ENCODE results near the gene MED13L. TPM values are rescaled to one million over a fixed set of nuclear protein-coding genes. Genes with fewer than 3 reads are reported as not detected.

Gene MED13L
- total RNA-seq, 2 experiments from 2014 or later: 25.7 to 40.1 TPM

- intact Hi-C loops (cut with micrococcal nuclease; ENCODE audit: unreplicated experiment): no loop called here
- no peak for DNase-seq (ENCODE audit: low spot score)
- Histone ChIP-seq H2AFZ (ENCODE audit: low read length) (no peak overlapping the region), H3K9me2 (ENCODE audit: insufficient read depth, low read length) (no peaks in the 10 kb centered on the region), H3K27ac (ENCODE audit: low read depth, low read length, poor library complexity, severe bottlenecking) (no peak overlapping the region), H3K79me2 (ENCODE audit: insufficient read depth, low read depth, low read length) (no peaks in the 10 kb centered on the region), H3K36me3 (ENCODE audit: insufficient read depth, low read length) (no peaks in the 10 kb centered on the region), H4K20me1 (ENCODE audit: insufficient read depth, low read length) (peaks cover 33% of the 10 kb centered on the region), H3K4me2 (ENCODE audit: low read length) (no peak overlapping the region), H3K9me3 (ENCODE audit: low read length) (no peaks in the 10 kb centered on the region), H3K4me3 (ENCODE audit: low read depth, low read length, poor library complexity, severe bottlenecking) (no peak overlapping the region), H3K4me1 (ENCODE audit: insufficient read depth, low read length, poor library complexity, severe bottlenecking) (no peaks in the 10 kb centered on the region)
- ChIA-PET POLR2A (no interaction called here), CTCF (ENCODE audit: unreplicated experiment) (no interaction called here)
- no TSS peak for BruUV-seq (replicated peaks)
- no peak for TF ChIP-seq EZH2phosphoT487 (IDR thresholded peaks at IDR 0.05; ENCODE audit: borderline replicate concordance, low read depth, low read length)
- TF ChIP-seq, protein P1, sequence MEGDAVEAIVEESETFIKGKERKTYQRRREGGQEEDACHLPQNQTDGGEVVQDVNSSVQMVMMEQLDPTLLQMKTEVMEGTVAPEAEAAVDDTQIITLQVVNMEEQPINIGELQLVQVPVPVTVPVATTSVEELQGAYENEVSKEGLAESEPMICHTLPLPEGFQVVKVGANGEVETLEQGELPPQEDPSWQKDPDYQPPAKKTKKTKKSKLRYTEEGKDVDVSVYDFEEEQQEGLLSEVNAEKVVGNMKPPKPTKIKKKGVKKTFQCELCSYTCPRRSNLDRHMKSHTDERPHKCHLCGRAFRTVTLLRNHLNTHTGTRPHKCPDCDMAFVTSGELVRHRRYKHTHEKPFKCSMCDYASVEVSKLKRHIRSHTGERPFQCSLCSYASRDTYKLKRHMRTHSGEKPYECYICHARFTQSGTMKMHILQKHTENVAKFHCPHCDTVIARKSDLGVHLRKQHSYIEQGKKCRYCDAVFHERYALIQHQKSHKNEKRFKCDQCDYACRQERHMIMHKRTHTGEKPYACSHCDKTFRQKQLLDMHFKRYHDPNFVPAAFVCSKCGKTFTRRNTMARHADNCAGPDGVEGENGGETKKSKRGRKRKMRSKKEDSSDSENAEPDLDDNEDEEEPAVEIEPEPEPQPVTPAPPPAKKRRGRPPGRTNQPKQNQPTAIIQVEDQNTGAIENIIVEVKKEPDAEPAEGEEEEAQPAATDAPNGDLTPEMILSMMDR (conservative IDR thresholded peaks at IDR 0.05; ENCODE audit: low read length): no peak
These were observed 115.4 kb downstream of the MED13L start for GRCh38 chr12:116162071-116162470.

DNA sequence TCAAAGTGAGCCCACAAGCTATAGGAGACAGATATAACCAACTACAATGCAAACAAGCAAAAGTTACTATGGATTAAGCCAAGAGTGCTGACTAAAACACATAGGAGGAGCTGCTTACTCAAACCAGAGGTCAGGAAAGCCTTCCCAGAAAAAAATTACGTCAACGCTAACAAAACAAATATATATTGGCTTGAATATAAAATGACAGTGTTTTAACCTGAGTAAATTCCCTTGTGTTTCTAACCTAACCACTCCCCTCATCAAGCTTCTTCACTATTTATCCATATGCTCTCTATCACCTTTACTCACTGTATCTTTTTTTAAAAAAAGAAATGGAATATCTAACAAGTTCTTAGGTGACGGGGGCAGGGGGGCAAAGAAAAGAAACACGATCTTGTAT lies 115.9 kb downstream of the MED13L start:
- H3K79me2 ChIP-seq (ENCODE audit: insufficient read depth, low read depth, low read length): no peaks in the 10 kb centered on the region
- no peaks in the 10 kb centered on the region for H3K9me3 ChIP-seq (ENCODE audit: low read length)
- H4K20me1 ChIP-seq (ENCODE audit: insufficient read depth, low read length): peaks cover 33% of the 10 kb centered on the region
- H3K27ac ChIP-seq (ENCODE audit: low read depth, low read length, poor library complexity, severe bottlenecking): no peak overlapping the region
- no peak for DNase-seq (ENCODE audit: low spot score)
- no peak overlapping the region for H2AFZ ChIP-seq (ENCODE audit: low read length)
- no peaks in the 10 kb centered on the region for H3K9me2 ChIP-seq (ENCODE audit: insufficient read depth, low read length)
- no peak overlapping the region for H3K4me2 ChIP-seq (ENCODE audit: low read length)
- CTCF ChIA-PET (ENCODE audit: unreplicated experiment): no interaction called here
- BruUV-seq (replicated peaks): no TSS peak
- no peak overlapping the region for H3K4me3 ChIP-seq (ENCODE audit: low read depth, low read length, poor library complexity, severe bottlenecking)
- TF ChIP-seq, protein P1 (conservative IDR thresholded peaks at IDR 0.05; ENCODE audit: low read length): no peak
- no peak for TF ChIP-seq EZH2phosphoT487 (IDR thresholded peaks at IDR 0.05; ENCODE audit: borderline replicate concordance, low read depth, low read length)
- POLR2A ChIA-PET: interaction anchor here (1.1 kb wide), 1 partner anchor 11 kb away, joined by 3 read pairs; no protein-coding TSS in a partner anchor
- H3K4me1 ChIP-seq (ENCODE audit: insufficient read depth, low read length, poor library complexity, severe bottlenecking): no peaks in the 10 kb centered on the region
- H3K36me3 ChIP-seq (ENCODE audit: insufficient read depth, low read length): no peaks in the 10 kb centered on the region
- intact Hi-C loops (cut with micrococcal nuclease; ENCODE audit: unreplicated experiment): no loop called here

DNA sequence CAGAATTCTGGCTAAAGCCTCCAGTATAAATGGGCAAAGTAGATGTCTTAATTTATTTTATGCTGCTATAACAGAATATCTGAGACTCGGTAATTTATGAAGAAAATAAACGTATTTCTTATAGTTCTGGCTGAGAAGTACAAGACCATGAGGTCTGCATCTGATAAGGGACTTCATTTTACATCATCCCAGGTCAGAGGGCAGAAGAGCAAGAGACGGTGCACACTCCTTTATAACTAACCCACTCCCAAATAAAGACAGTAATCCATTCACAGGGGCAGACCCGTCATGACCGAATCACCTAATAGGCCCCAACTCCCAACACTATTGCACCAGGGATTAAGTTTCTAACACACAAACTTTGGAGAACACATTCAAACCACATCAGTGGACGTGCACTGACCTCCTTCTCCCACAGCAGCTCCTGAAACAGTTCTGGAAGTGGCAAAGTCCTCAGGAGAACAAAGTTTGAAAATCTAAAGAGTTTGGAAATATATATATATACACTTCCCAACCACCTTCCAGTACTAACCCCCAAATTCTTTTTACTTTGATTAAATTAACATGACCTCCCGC lies 116.5 kb downstream of the MED13L start:
- H2AFZ ChIP-seq (ENCODE audit: low read length): no peak overlapping the region
- peaks cover 33% of the 10 kb centered on the region for H4K20me1 ChIP-seq (ENCODE audit: insufficient read depth, low read length)
- H3K36me3 ChIP-seq (ENCODE audit: insufficient read depth, low read length): no peaks in the 10 kb centered on the region
- H3K4me3 ChIP-seq (ENCODE audit: low read depth, low read length, poor library complexity, severe bottlenecking): no peak overlapping the region
- no peaks in the 10 kb centered on the region for H3K9me2 ChIP-seq (ENCODE audit: insufficient read depth, low read length)
- CTCF ChIA-PET (ENCODE audit: unreplicated experiment): no interaction called here
- POLR2A ChIA-PET: interaction anchor here (1.1 kb wide), 1 partner anchor 11 kb away, joined by 3 read pairs; no protein-coding TSS in a partner anchor
- DNase-seq (ENCODE audit: low spot score): no peak
- H3K79me2 ChIP-seq (ENCODE audit: insufficient read depth, low read depth, low read length): no peaks in the 10 kb centered on the region
- intact Hi-C loops (cut with micrococcal nuclease; ENCODE audit: unreplicated experiment): no loop called here
- no peaks in the 10 kb centered on the region for H3K4me1 ChIP-seq (ENCODE audit: insufficient read depth, low read length, poor library complexity, severe bottlenecking)
- H3K27ac ChIP-seq (ENCODE audit: low read depth, low read length, poor library complexity, severe bottlenecking): no peak overlapping the region
- H3K4me2 ChIP-seq (ENCODE audit: low read length): no peak overlapping the region
- TF ChIP-seq EZH2phosphoT487 (IDR thresholded peaks at IDR 0.05; ENCODE audit: borderline replicate concordance, low read depth, low read length): no peak
- TF ChIP-seq, protein P1 (conservative IDR thresholded peaks at IDR 0.05; ENCODE audit: low read length): no peak
- no TSS peak for BruUV-seq (replicated peaks)
- H3K9me3 ChIP-seq (ENCODE audit: low read length): no peaks in the 10 kb centered on the region

All from OCI-LY7 (cell line).